GM23338 (cell line): ENCODE results near the gene FBRSL1. TPM values are rescaled to one million over a fixed set of nuclear protein-coding genes. Genes with fewer than 3 reads are reported as not detected.
"Not testable (repeated sequence)": the region's sequence is repeated elsewhere in the genome, so short reads cannot be mapped to it uniquely, and the experiment has no call there.

Source experiments
- ATAC-seq: fragments of 200-7000 bp; cut with Tn5 transposase; 3 replicates; pipeline ENCODE4 v1.9.1; 2020
- DNase-seq: peaks from one replicate; pipeline ENCODE4 v3.0.0-alpha.2; 2015; ENCODE audit warnings: low spot score
- H2AFZ ChIP-seq: fragments of 200-600 bp; sonication (generic); 2 replicates; pipeline ENCODE4 v1.8.0; 2016; ENCODE audit warnings: antibody characterized with exemption, mild to moderate bottlenecking, moderate library complexity
- H3F3A ChIP-seq: fragments of 200-600 bp; sonication (generic); replicated peaks from 2 replicates; pipeline ENCODE4 v1.8.0; 2017; ENCODE audit warnings: antibody characterized with exemption, mixed run types, low read depth
- H3K27ac ChIP-seq: fragments of 200-600 bp; sonication (generic); 2 replicates; pipeline ENCODE4 v1.6.1; 2016; ENCODE audit warnings: low read depth
- H3K27me3 ChIP-seq: fragments of 200-600 bp; sonication (generic); 2 replicates; pipeline ENCODE4 v1.8.0; 2016; ENCODE audit warnings: mild to moderate bottlenecking, mixed run types, moderate library complexity; ENCODE audit not compliant: insufficient read depth
- H3K36me3 ChIP-seq: fragments of 200-600 bp; sonication (generic); 2 replicates; pipeline ENCODE4 v1.8.0; 2016; ENCODE audit warnings: mild to moderate bottlenecking; ENCODE audit not compliant: insufficient read depth
- H3K4me1 ChIP-seq: fragments of 200-600 bp; sonication (generic); 2 replicates; pipeline ENCODE4 v1.8.0; 2016; ENCODE audit warnings: mild to moderate bottlenecking, moderate library complexity; ENCODE audit not compliant: insufficient read depth
- H3K4me2 ChIP-seq: fragments of 200-600 bp; sonication (generic); 2 replicates; pipeline ENCODE4 v1.7.1; 2017; ENCODE audit warnings: mixed run types
- H3K4me3 ChIP-seq: fragments of 200-600 bp; sonication (generic); 2 replicates; pipeline ENCODE4 v1.6.1; 2016; ENCODE audit warnings: mixed run types
- H3K79me2 ChIP-seq: fragments of 200-600 bp; sonication (generic); replicated peaks from 2 replicates; pipeline ENCODE4 v1.8.0; 2017; ENCODE audit warnings: mild to moderate bottlenecking; ENCODE audit not compliant: insufficient read depth
- H3K9me2 ChIP-seq: fragments of 200-600 bp; sonication (generic); 2 replicates; pipeline ENCODE4 v1.8.0; 2017; ENCODE audit not compliant: insufficient read depth
- H4K20me1 ChIP-seq: fragments of 200-600 bp; sonication (generic); replicated peaks from 2 replicates; pipeline ENCODE4 v1.8.0; 2017; ENCODE audit warnings: mild to moderate bottlenecking; ENCODE audit not compliant: insufficient read depth
- H3K27ac Mint-ChIP-seq: 2 replicates; pipeline ENCODE4 v1.8.0; 2020; ENCODE audit warnings: inconsistent platforms, mild to moderate bottlenecking, moderate library complexity, mixed read lengths
- H3K27me3 Mint-ChIP-seq: 3 replicates; pipeline ENCODE4 v1.8.0; 2022; ENCODE audit warnings: low read depth, mild to moderate bottlenecking, moderate library complexity, mixed read lengths, inconsistent platforms; ENCODE audit not compliant: insufficient read depth, poor library complexity
- H3K36me3 Mint-ChIP-seq: 3 replicates; pipeline ENCODE4 v1.8.0; 2021; ENCODE audit warnings: low read depth, mild to moderate bottlenecking, inconsistent platforms, moderate library complexity, mixed read lengths
- H3K4me1 Mint-ChIP-seq: 3 replicates; pipeline ENCODE4 v1.8.0; 2020; ENCODE audit warnings: mild to moderate bottlenecking, inconsistent platforms, mixed read lengths
- H3K4me3 Mint-ChIP-seq: 3 replicates; pipeline ENCODE4 v1.8.0; 2021; ENCODE audit warnings: moderate library complexity, mild to moderate bottlenecking, inconsistent platforms, mixed read lengths
- H3K9me3 Mint-ChIP-seq: 3 replicates; pipeline ENCODE4 v1.8.0; 2020; ENCODE audit warnings: moderate library complexity, mild to moderate bottlenecking, inconsistent platforms, mixed read lengths
- CREB1 ChIP-seq: fragments of 250-450 bp; sonication (Bioruptor Pico); IDR thresholded peaks from 2 replicates; pipeline ENCODE4 v1.5.0; 2020; ENCODE audit warnings: low read depth, mild to moderate bottlenecking, moderate library complexity
- EZH2 ChIP-seq: fragments of 200-600 bp; sonication (generic); IDR thresholded peaks from one replicate; pipeline ENCODE4 v1.8.0; 2017; ENCODE audit warnings: antibody characterized with exemption, mild to moderate bottlenecking, low read depth; ENCODE audit not compliant: unreplicated experiment
- NANOG ChIP-seq: IDR thresholded peaks from 2 replicates; pipeline ENCODE4 v1.6.1; 2016; ENCODE audit warnings: antibody characterized with exemption, borderline replicate concordance
- POLR2AphosphoS5 ChIP-seq: IDR thresholded peaks from 2 replicates; pipeline ENCODE4 v1.6.1; 2016; ENCODE audit warnings: antibody characterized with exemption, low read depth
- ZNF331 ChIP-seq: fragments of 250-450 bp; sonication (Bioruptor Pico); IDR thresholded peaks from 2 replicates; pipeline ENCODE4 v1.5.0; 2020; ENCODE audit warnings: low read depth, mild to moderate bottlenecking, moderate library complexity
- polyA plus RNA-seq: library from polyadenylated mRNA; unstranded; fragments of >200 nt; fragmentation: Nextera tagmentation; extraction: Ambion mirVana; gene quantifications from 2 replicates; pipeline ENCODE4 v1.2.1, GENCODE V29; 2016
- total RNA-seq: library from RNA; depleted of rRNA; stranded (reverse); fragments of >200 nt; shearing (Covaris generic); gene quantifications from 2 replicates; pipeline ENCODE4 v1.2.3, GENCODE V29; 2014
- TF ChIP-seq, protein P1 (sequence below), 2 experiments: fragments of 200-600 bp in 1 of 2; sonication (generic) in 1 of 2; conservative IDR thresholded peaks; 2 replicates each; pipeline versions ENCODE4 v1.5.1 to v1.6.1; 2016 to 2017; ENCODE audit warnings: antibody characterized with exemption in 2 of 2, low read depth in 2 of 2, mild to moderate bottlenecking in 2 of 2, moderate library complexity in 1 of 2

Gene FBRSL1
- total and polyA plus RNA-seq, 2 experiments from 2014 or later: 37.8 to 89.8 TPM

DNA sequence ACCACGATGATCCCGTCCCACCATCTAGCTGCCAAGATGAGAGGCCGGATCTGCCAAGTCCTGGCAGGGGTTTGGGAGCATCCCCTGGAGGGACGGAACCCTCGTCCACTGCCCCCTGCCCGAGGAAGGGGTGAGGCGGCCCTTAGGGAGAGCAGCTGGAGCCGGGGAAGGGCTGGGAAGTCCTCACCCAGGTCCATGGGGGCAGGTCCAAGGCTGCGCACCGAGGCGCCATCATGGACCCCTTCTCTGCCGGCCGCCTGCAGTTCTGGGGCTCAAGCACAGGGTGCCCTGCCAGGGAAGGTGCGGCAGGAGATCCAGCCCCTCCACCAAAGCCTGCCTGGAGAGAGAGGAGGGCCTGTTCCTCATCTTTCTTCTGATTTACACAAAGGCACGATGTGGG, 17.6 kb upstream of the FBRSL1 start (continued):
- TF ChIP-seq, protein P1, sequence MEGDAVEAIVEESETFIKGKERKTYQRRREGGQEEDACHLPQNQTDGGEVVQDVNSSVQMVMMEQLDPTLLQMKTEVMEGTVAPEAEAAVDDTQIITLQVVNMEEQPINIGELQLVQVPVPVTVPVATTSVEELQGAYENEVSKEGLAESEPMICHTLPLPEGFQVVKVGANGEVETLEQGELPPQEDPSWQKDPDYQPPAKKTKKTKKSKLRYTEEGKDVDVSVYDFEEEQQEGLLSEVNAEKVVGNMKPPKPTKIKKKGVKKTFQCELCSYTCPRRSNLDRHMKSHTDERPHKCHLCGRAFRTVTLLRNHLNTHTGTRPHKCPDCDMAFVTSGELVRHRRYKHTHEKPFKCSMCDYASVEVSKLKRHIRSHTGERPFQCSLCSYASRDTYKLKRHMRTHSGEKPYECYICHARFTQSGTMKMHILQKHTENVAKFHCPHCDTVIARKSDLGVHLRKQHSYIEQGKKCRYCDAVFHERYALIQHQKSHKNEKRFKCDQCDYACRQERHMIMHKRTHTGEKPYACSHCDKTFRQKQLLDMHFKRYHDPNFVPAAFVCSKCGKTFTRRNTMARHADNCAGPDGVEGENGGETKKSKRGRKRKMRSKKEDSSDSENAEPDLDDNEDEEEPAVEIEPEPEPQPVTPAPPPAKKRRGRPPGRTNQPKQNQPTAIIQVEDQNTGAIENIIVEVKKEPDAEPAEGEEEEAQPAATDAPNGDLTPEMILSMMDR (conservative IDR thresholded peaks at IDR 0.05; ENCODE audit: low read depth in 2 of 2): no peak
- TF ChIP-seq CREB1 (CRISPR knock-in tag) (no peak), EZH2 (no peak), POLR2AphosphoS5 (no peak), NANOG (no peak)

DNA sequence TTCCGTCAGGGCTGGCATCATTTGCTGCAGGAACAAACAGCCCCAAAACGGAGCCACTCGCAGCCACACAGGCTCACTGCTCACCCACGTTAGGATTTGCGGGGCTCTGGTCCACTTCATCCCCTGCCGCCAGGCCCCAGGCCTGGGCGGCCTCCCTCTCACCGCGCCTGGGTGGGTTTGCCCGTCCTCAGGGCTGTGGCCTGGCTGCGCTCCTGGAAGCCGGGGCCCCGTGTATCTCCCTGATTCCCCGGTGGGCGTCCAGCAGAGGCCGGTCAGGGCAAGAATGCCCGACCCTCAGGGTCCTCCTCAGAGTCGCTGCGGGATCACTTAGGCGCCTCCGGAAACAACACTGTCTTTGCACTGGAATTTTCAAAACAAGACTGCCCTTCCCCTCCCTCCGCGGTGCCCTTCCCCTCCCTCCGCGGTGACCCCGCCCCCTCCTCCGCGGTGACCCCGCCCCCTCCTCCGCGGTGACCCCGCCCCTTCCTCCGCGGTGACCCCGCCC, 15.7 kb upstream of the FBRSL1 start:
- H3F3A ChIP-seq: 0 out of 2 replicates have a peak, but pooled peaks cover 6% of the 10 kb centered on the region
- no peaks in the 10 kb centered on the region for H4K20me1 ChIP-seq
- no peak overlapping the region; the same call in 2 of the 3 replicates for H3K4me3 Mint-ChIP-seq
- peaks cover 18% of the 10 kb centered on the region for H3K9me3 Mint-ChIP-seq
- H3K4me1 ChIP-seq: peaks cover 1% of the 10 kb centered on the region; the same call in 1 of the 2 replicates
- no peak overlapping the region for H3K27ac Mint-ChIP-seq
- peaks cover 31% of the 10 kb centered on the region for H3K27me3 Mint-ChIP-seq
- H3K4me2 ChIP-seq: peak overlapping the region; percentile 62; the same call in 1 of the 2 replicates
- H3K4me3 ChIP-seq: peak overlapping the region; percentile 55
- DNase-seq: peak; percentile 54
- H3K79me2 ChIP-seq: no peaks in the 10 kb centered on the region
- H3K4me1 Mint-ChIP-seq: peaks cover 10% of the 10 kb centered on the region
- H3K27me3 ChIP-seq: peaks cover 25% of the 10 kb centered on the region
- H2AFZ ChIP-seq: no peak overlapping the region
- no peaks in the 10 kb centered on the region for H3K9me2 ChIP-seq
- peak; percentile 41 for ATAC-seq
- no peak for TF ChIP-seq POLR2AphosphoS5
- no peak for TF ChIP-seq EZH2
- TF ChIP-seq, protein P1 (conservative IDR thresholded peaks at IDR 0.05; ENCODE audit: low read depth in 2 of 2): no peak
- no peak for TF ChIP-seq ZNF331 (CRISPR knock-in tag)
- H3K27ac ChIP-seq: peak overlapping the region; percentile 87; the same call in 1 of the 2 replicates
- no peaks in the 10 kb centered on the region for H3K36me3 ChIP-seq
- H3K36me3 Mint-ChIP-seq: peaks cover 7% of the 10 kb centered on the region

DNA sequence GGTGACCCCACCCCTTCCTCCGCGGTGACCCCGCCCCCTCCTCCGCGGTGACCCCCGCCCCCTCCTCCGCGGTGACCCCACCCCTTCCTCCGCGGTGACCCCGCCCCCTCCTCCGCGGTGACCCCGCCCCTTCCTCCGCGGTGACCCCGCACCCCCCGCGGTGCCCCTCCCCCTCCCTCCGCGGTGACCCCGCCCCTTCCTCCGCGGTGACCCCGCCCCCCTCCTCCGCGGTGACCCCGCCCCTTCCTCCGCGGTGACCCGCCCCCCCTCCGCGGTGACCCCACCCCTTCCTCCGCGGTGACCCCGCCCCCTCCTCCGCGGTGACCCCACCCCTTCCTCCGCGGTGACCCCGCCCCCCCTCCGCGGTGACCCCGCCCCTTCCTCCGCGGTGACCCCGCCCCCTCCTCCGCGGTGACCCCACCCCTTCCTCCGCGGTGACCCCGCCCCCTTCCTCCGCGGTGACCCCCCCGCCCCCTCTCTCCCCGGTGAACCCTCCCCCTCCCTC, 15.1 kb upstream of the FBRSL1 start:
- peaks cover 32% of the 10 kb centered on the region for H3K27me3 Mint-ChIP-seq

More for the DNA sequence above, 15.1 kb upstream of the FBRSL1 start:
- H3K4me3 Mint-ChIP-seq, H3K27ac ChIP-seq, H3K4me2 ChIP-seq, DNase-seq, H3K4me3 ChIP-seq, H3K36me3 ChIP-seq, H3K27ac Mint-ChIP-seq, H3K36me3 Mint-ChIP-seq, H3K4me1 ChIP-seq, H3K4me1 Mint-ChIP-seq, H4K20me1 ChIP-seq, H2AFZ ChIP-seq, H3K79me2 ChIP-seq, H3F3A ChIP-seq, H3K9me2 ChIP-seq, ATAC-seq: not testable (repeated sequence)
- peaks cover 30% of the 10 kb centered on the region for H3K27me3 ChIP-seq
- H3K9me3 Mint-ChIP-seq: peaks cover 18% of the 10 kb centered on the region
